ENCODE data around the gene SPATA31C2.

DNA sequence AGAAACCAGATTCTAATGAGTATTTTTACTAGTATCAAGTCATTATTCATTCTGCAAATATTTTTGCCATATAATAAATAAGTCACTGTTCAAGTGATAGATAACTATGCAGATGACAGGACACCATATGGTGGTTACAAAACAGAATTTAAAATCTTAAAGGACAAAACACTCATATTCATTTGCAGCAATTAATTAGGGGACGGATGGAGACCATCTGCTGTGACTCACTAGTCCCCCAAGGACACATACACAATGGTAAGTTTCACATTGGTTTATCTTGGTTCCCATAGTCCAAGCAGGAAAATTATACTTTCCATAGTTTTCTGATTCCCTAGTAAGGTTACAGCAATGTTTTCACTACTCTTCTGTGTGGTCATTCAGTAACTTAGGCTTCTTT, 28.4 kb upstream of the SPATA31C2 start:
- TF ChIP-seq CSDC2 (CRISPR knock-in tag; IDR thresholded peaks at IDR 0.05) (no peak), TCF4 (CRISPR knock-in tag; IDR thresholded peaks at IDR 0.05; ENCODE audit: borderline replicate concordance) (no peak), ARNTL (CRISPR knock-in tag; IDR thresholded peaks at IDR 0.05; ENCODE audit: borderline replicate concordance, low read depth) (no peak), BACH2 (CRISPR knock-in tag; IDR thresholded peaks at IDR 0.05; ENCODE audit: borderline replicate concordance) (no peak), TOX (CRISPR knock-in tag; IDR thresholded peaks at IDR 0.05; ENCODE audit: borderline replicate concordance) (no peak), ISL1 (CRISPR knock-in tag; IDR thresholded peaks at IDR 0.05) (no peak), OSR1 (CRISPR knock-in tag; IDR thresholded peaks at IDR 0.05) (no peak), ZFP30 (CRISPR knock-in tag; IDR thresholded peaks at IDR 0.05) (no peak), ZNF565 (CRISPR knock-in tag; conservative IDR thresholded peaks at IDR 0.05; ENCODE audit: low read depth) (no peak), ESRRG (CRISPR knock-in tag; IDR thresholded peaks at IDR 0.05) (no peak), ZFP3 (CRISPR knock-in tag; IDR thresholded peaks at IDR 0.05) (no peak)
- TF ChIP-seq, protein P1, sequence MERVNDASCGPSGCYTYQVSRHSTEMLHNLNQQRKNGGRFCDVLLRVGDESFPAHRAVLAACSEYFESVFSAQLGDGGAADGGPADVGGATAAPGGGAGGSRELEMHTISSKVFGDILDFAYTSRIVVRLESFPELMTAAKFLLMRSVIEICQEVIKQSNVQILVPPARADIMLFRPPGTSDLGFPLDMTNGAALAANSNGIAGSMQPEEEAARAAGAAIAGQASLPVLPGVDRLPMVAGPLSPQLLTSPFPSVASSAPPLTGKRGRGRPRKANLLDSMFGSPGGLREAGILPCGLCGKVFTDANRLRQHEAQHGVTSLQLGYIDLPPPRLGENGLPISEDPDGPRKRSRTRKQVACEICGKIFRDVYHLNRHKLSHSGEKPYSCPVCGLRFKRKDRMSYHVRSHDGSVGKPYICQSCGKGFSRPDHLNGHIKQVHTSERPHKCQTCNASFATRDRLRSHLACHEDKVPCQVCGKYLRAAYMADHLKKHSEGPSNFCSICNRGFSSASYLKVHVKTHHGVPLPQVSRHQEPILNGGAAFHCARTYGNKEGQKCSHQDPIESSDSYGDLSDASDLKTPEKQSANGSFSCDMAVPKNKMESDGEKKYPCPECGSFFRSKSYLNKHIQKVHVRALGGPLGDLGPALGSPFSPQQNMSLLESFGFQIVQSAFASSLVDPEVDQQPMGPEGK (CRISPR knock-in tag; IDR thresholded peaks at IDR 0.05; ENCODE audit: borderline replicate concordance) = no peak
- TF ChIP-seq, protein P2, sequence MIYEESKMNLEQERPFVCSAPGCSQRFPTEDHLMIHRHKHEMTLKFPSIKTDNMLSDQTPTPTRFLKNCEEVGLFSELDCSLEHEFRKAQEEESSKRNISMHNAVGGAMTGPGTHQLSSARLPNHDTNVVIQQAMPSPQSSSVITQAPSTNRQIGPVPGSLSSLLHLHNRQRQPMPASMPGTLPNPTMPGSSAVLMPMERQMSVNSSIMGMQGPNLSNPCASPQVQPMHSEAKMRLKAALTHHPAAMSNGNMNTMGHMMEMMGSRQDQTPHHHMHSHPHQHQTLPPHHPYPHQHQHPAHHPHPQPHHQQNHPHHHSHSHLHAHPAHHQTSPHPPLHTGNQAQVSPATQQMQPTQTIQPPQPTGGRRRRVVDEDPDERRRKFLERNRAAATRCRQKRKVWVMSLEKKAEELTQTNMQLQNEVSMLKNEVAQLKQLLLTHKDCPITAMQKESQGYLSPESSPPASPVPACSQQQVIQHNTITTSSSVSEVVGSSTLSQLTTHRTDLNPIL (CRISPR knock-in tag; IDR thresholded peaks at IDR 0.05; ENCODE audit: low read depth) = no peak
- TF ChIP-seq, protein P3, sequence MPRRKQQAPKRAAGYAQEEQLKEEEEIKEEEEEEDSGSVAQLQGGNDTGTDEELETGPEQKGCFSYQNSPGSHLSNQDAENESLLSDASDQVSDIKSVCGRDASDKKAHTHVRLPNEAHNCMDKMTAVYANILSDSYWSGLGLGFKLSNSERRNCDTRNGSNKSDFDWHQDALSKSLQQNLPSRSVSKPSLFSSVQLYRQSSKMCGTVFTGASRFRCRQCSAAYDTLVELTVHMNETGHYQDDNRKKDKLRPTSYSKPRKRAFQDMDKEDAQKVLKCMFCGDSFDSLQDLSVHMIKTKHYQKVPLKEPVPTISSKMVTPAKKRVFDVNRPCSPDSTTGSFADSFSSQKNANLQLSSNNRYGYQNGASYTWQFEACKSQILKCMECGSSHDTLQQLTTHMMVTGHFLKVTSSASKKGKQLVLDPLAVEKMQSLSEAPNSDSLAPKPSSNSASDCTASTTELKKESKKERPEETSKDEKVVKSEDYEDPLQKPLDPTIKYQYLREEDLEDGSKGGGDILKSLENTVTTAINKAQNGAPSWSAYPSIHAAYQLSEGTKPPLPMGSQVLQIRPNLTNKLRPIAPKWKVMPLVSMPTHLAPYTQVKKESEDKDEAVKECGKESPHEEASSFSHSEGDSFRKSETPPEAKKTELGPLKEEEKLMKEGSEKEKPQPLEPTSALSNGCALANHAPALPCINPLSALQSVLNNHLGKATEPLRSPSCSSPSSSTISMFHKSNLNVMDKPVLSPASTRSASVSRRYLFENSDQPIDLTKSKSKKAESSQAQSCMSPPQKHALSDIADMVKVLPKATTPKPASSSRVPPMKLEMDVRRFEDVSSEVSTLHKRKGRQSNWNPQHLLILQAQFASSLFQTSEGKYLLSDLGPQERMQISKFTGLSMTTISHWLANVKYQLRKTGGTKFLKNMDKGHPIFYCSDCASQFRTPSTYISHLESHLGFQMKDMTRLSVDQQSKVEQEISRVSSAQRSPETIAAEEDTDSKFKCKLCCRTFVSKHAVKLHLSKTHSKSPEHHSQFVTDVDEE (CRISPR knock-in tag; IDR thresholded peaks at IDR 0.05) = no peak

All from SK-N-SH treated with all-trans-retinoic acid at 6 μM for 48 hours (cell line).